Measurements from ENCODE around the gene TBK1.

- TF ChIP-seq CTCF (IDR thresholded peaks at IDR 0.05) (no peak), ZFX (IDR thresholded peaks at IDR 0.05; ENCODE audit: borderline replicate concordance) (no peak)
Observed at GRCh38 chr12:64486657-64487056, 34.7 kb downstream of the TBK1 start.
